22Rv1 (cell line): Measurements from ENCODE around the gene MAST3.

Experiments used
- CTCF ChIP-seq: fragments of 450-650 bp; IDR thresholded peaks from 2 replicates; pipeline ENCODE4 v1.5.1; 2017; ENCODE audit warnings: mild to moderate bottlenecking
- ZFX ChIP-seq: fragments of 450-650 bp; IDR thresholded peaks from 2 replicates; pipeline ENCODE4 v1.6.1; 2017; ENCODE audit warnings: antibody characterized with exemption, borderline replicate concordance

GRCh38 chr19:18058208-18059009 lies 39.2 kb upstream of the MAST3 start:
- peak; percentile 94 for TF ChIP-seq CTCF
- TF ChIP-seq ZFX = no peak
